GM18909 (cell line): ENCODE results near the gene PDXP.
"Not testable (repeated sequence)": the region's sequence is repeated elsewhere in the genome, so short reads cannot be mapped to it uniquely, and the experiment has no call there.

ENCODE experiments used
- ATAC-seq: cut with Tn5 transposase; IDR thresholded peaks from one replicate; pipeline ENCODE4 v1.9.1; 2021; ENCODE audit warnings: mild to moderate bottlenecking; ENCODE audit not compliant: unreplicated experiment, poor library complexity

The PDXP gene

DNA sequence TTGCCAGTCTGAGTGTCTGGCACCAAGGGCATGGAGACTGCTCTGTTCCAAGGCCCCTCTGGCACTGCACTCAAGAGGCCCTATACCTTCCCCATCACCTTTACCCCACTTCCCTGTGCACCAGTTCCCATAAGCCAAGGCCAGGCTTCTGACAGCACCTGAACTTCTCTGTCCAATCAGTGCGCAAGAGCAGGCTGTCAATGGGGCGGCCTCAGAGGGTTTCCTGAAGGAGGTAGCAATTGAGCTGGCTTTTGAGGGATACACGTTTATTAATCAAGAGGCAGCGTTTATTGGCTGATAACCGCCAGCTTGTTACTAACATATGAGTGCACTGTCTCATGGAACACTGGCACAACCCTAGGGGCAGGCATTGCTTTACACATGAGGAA, 17.0 kb upstream of the PDXP start:
- no peak for ATAC-seq

GRCh38 chr22:37643225-37643847, 15.2 kb upstream of the PDXP start:
- ATAC-seq: peak; percentile 41

GRCh38 chr22:37647317-37647716, 11.2 kb upstream of the PDXP start:
- no peak for ATAC-seq

- no peak for ATAC-seq
Measured at GRCh38 chr22:37647928-37648327, 10.6 kb upstream of the PDXP start.

- no peak for ATAC-seq
Measured at GRCh38 chr22:37650463-37651136, 7.9 kb upstream of the PDXP start.

DNA sequence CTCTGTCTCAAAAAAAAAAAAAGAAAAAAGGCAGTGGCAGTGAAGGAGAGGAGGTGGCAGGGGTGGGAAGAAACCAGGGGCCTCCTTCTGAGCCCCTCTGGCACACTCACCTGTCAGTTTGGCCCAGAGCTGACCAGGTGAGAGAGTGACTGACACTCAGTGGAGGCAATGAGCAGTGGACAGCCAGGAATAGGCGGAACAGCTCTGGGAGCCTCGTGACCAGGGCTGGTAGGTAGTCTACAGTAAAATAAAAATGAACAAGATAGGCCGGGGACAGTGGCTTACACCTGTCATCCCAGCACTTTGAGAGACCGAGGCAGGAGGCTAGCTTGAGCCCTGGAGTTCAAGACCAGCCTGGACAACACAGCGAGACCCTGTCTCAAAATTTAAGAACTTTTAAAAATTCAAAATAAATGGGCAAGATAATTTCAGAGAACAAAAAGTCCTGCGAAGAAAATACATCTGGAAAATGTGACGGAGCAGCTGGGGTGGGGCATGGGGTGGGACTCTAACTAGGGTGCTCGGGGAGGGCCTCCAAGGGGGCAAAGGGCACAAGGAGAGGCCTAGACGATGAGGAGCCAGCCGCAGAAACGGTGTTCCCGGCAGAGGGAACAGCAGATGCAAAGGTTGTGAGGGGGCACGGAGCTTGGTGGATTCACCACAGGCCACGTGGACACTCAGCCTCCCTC, 3.8 kb upstream of the PDXP start:
- ATAC-seq: no peak

DNA sequence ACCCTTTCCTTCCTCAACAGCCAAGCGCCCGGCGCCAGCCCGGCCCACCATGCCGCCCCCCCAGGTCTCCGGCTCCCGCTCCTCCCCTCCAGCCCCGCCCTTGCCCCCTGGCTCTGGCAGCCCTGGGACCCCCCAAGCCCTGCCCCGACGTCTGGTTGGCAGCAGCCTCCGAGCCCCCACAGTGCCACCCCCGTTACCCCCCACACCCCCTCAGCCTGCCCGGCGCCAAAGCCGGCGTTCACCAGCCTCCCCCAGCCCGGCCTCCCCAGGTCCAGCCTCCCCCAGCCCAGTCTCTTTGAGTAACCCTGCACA, 3.3 kb upstream of the PDXP start:
- no peak for ATAC-seq

DNA sequence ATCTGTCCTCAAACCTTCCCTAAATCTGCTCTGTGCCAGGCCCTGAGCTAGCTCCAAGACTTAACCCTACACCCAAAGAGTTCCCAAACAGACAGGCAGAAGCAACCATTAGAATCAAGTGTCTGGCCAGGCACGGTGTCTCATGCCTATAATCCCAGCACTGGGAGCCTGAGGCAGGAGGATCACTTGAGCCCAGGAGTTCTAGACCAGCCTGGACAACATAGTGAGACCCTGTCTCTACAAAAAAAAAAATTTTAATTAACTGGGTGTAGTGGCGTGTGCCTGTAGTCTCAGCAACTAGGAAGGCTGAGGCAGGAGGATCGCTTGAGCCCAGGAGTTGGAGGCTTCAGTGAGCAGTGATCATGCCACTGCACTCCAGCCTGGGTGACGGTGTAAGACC, 1.9 kb upstream of the PDXP start:
- ATAC-seq: not testable (repeated sequence)

GRCh38 chr22:37657590-37658132, 862 bp upstream of the PDXP start:
- ATAC-seq: no peak

DNA sequence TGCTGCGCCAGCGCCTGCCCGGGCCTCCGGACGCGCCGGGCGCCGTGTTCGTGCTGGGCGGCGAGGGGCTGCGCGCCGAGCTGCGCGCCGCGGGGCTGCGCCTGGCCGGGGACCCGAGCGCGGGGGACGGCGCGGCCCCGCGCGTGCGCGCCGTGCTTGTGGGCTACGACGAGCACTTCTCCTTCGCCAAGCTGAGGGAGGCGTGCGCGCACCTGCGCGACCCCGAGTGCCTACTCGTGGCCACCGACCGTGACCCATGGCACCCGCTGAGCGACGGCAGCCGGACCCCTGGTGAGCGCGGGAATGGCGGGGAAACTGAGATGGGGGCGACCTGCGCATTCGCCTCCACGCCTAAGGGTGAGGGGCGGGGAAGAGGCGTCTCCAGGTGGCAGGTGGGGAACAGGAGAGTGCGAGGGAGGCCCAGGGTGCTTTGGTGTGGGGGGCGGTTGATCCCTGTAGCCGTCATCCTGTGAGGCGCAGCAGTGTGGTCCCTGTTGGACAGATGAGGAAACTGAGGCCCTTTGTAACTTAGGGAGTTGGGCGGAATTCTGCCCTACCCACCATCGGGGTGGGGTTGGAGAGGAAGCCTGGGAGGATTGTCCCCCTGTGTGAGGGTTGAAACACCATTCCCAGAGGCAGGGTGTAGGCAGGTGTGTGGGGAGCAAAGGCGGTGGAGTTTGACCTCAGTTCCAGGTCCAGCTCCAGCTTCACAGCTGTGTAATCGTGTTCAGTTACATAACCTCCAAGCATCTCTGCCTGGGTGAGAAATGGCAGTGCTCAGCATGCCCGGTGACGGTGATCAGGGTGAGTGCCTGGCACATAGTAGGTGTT, 758 bp downstream of the PDXP start:
- ATAC-seq: peak; percentile 11

- no peak for ATAC-seq
Measured at GRCh38 chr22:37659897-37660708, 1.6 kb downstream of the PDXP start.

DNA sequence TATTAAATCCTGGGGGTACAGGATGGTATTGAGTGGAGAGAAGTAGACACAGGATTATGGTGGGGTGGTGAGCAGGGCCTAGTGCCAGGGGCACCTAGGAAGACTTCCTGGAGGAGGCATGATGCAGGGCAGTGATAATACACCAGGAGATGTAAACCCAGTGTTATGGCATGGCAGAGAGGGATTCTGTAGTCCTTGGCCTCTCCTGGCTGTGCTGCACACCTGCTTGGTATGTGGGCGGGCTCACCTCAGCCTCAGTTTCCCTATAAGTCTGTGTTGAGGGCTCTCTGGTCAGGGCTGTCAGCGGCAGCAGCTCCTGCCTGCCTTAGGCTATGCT, 2.2 kb downstream of the PDXP start:
- no peak for ATAC-seq

GRCh38 chr22:37661160-37661924, 2.8 kb downstream of the PDXP start:
- ATAC-seq: no peak

DNA sequence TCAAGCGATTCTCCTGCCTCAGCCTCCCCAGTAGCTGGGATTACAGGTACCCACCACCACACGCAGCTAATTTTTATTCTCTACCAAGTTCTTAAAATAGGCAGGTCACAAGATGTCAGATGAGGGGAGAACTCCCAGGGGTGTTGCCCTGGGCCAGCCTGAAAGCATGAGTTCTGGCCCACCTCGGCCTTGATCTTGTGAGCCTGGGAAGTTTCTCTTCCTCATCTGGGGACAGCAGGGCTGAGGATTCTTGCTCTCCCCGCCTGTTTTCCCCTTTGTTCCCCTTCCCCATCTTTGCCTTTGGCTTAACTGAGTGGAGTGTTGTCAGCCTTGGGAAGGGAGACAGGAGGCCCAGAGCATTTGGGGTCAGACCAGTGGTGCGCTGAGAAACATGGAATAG, 3.5 kb downstream of the PDXP start:
- ATAC-seq: no peak

DNA sequence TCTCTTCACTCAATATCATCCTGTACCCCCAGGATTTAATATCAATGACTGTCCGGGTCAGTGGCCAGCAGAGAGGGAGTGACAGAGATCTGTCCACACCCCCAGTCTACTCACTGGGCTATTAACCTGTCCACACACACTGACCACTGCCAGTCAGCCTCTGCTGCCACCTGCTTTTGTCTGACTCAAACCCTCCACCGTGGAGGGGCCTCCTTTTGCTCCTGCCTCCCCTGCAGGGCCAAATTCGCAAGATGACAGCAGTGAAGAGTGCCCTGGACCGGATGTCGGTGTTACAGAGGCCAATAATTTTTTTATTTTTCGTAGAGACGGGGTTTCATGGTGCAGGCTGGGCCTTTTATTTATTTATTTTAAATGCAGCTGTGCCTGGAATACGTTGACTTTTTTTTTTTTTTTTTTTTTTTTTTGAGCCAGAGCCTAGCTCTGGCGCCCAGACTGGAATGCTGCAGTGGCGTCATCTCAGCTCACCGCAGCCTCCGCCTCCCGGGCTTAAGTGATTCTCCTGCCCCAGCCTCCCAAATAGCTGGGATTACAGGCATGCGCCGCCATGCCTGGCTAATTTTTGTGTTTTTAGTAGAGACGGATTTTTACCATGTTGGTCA, 5.1 kb downstream of the PDXP start:
- no peak for ATAC-seq

- ATAC-seq: no peak
Measured at GRCh38 chr22:37664249-37665101, 6.0 kb downstream of the PDXP start.

DNA sequence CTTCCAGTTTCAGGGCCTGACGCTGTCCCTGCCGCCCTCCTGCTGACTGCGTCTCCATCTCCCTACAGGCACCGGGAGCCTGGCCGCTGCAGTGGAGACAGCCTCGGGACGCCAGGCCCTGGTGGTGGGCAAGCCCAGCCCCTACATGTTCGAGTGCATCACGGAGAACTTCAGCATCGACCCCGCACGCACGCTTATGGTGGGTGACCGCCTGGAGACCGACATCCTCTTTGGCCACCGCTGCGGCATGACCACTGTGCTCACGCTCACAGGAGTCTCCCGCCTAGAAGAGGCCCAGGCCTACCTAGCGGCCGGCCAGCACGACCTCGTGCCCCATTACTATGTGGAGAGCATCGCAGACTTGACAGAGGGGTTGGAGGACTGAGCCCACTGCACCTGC, 7.0 kb downstream of the PDXP start:
- ATAC-seq: no peak

GRCh38 chr22:37669586-37669985, 11.1 kb downstream of the PDXP start:
- ATAC-seq: no peak
